HG02678 (cell line): Measurements from ENCODE around the gene ERLEC1.
A peak's percentile ranks its signal among the peaks of the same experiment; 100 is the strongest.
"Not testable (repeated sequence)": the region's sequence is repeated elsewhere in the genome, so short reads cannot be mapped to it uniquely, and the experiment has no call there.

ENCODE experiments used
- ATAC-seq: cut with Tn5 transposase; IDR thresholded peaks from one replicate; pipeline ENCODE4 v1.9.1; 2021; ENCODE audit warnings: mild to moderate bottlenecking, moderate library complexity; ENCODE audit not compliant: unreplicated experiment

Gene ERLEC1

DNA sequence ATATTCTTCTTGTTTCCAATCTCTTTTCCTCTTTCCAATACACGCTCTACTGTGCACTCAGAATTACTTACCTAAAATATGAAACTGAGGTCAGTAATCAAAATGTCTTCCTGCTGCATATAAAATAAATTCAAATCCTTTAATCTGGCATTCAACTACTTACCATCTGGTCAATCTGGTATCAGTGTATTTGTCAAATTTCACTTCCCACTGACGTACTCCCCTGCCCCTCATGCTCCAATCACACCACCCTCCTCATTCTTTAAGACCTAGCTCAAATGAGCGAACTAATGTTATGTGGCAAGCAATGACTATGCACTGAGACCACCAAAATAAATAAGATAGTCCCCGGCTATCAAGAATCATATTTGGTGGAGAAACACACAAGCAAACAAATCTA is 6.8 kb upstream of the ERLEC1 start:
- ATAC-seq = no peak

DNA sequence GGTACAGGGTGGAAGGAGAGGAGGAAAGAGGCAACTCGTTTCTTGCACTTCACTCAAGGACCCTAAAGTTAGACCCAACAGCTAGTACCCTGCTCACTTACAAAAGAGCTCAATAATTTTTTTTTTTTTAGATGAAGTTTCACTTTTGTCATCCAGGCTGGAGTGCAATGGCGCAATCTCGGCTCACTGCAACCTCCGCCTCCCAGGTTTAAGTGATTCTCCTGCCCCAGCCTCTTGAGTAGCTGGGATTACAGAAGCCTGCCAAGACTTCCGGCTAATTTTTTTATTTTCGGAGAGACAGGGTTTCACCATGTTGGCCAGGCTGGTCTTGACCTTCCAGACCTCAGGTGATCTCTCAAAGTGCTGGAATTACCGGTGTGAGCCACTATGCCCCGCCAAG is 4.2 kb upstream of the ERLEC1 start:
- ATAC-seq = no peak

DNA sequence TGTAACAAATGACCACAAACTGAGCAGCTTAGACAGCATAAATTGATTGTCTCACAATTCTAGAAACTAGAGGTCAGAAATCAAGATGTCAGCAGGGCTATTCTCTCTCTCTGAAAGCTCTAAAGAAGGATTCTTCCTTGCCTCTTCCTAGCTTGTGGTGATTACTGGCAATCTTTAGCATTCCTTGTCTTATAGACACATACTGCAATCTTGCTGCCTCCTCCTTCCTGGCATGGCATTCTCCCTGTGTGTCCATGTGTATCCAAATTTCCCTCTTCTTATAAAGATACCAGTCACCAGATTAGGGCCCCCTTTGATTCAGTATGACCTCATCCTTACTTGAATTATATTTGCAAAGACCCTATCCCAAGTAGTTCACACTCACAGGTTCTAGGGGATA is 2.4 kb upstream of the ERLEC1 start:
- ATAC-seq = no peak

GRCh38 chr2:53785366-53785765 is 1.5 kb upstream of the ERLEC1 start:
- ATAC-seq = no peak

DNA sequence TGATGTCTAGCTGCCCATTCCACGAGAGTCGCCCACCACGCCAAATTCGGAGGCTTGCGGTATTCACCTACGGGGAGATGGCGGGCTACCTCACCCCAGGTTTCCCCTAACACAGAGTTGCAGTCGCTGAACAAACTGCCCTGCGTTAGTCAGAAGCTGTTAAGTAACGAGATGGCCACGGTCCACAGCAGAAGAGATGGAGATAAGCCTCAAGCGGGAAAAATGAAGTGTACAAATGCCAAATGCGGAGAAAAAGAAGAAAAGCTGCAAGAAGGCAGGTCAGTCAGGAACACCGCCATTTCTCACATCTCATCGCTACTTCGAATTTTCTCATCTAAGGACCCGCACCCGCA is 516 bp upstream of the ERLEC1 start:
- peak; percentile 8 for ATAC-seq

- ATAC-seq = no peak
Observed at GRCh38 chr2:53787614-53788289, 908 bp downstream of the ERLEC1 start.

GRCh38 chr2:53793261-53793660 is 6.4 kb downstream of the ERLEC1 start:
- ATAC-seq = no peak

DNA sequence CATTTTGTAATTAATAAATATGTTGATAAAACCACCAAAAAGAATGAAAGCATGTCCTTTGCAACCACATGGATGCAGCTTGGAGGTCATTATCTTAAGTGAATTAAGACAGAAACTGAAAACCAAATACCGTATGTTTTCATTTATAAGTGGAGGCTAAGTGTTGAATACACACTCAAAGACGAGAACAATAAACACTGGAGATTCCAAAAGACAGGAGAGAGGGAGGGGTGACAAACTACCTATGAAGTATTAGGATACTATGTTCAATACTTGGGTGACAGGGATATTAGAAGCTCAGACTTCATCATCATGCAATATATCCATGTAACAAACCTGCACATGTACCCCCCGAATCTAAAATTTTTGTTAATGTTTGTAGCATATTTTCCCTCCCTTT is 7.0 kb downstream of the ERLEC1 start:
- no peak for ATAC-seq

DNA sequence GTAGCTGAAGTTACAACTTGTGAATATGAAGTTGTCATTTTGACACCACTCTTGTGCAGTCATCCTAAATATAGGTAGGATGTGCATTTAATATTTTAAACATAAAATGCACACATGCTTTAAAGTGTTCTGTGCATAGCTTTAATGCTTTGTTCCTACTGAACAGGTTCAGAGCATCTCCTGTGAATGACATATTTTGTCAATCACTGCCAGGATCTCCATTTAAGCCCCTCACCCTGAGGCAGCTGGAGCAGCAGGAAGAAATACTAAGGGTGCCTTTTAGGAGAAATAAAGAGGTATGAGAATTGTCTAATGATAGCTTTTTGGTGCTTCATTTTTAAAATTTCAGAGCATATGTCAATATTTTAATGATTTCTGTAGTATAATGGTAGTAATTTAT is 14.7 kb downstream of the ERLEC1 start:
- no peak for ATAC-seq

DNA sequence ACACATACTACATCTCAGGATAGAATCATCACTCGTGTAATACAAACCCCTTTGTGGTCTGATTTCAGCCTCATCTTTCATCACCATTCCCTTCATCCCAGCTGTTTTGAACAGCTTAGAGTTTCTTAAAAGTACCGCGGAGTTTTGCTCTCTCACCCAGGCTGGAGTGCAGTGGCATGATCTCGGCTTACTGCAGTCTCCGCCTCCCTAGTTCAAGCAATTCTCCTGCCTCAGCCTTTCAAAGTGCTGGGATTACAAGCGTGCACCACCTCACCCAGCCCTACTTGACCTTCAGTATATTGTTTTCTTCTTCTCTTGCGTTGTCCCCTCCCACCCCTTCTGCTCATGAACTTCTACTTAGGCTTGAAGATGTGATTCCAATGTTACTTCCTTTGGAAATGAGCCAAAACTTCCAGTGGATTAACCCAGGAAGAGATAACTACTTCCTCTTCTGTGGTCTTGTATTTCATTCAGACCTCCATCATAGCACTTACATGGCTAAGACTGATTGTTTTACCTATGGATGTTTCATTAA is 15.8 kb downstream of the ERLEC1 start:
- ATAC-seq = no peak

GRCh38 chr2:53811601-53812000 is 24.8 kb downstream of the ERLEC1 start:
- ATAC-seq = no peak

DNA sequence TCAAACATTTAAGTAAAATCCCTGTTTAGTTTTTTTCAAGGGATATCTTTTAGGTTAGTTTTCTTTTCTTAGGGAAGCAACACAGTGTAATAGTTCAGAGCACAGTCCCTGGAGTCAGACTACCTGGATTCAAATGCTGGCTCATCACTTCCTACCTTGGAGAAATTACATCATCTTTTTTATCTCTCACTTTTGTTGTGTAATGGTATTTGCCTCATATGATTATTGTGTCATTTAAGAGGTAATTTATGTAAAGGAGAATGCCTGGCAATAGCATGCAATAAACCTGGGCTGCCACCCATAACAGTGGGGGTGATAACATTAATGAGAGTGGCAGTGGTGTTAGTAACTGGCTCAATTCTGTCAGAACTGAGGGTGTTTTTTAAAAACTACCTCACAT is 26.3 kb downstream of the ERLEC1 start:
- ATAC-seq = no peak

DNA sequence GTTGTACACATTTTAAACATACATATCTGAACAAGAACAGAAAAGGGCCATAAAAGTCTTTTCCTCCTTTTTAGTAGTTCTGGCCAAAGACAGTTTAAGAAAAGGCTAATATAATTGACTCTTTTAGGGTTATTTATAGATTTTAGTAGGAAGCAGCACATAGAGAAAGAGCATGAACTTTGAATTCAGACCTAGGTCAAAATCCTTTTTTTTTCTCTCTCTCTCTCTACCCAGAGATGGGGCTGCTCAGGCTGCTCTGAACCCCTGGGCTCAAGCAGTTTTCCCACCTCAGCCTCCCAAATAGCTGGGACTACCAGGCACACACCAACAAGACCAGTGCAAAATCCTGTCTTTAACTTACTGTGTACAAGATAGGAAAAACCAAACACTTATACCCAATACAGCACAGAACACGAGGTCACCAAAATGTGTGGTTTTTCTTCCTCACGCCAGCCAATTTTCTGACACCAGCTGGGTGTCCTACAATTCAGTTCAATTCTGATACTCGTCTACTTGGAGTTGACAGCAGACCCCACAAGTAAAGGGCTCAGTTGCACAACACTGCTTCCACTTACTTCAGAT is 32.1 kb downstream of the ERLEC1 start:
- no peak for ATAC-seq

- no peak for ATAC-seq
Observed at GRCh38 chr2:53819634-53820033, 32.8 kb downstream of the ERLEC1 start.

DNA sequence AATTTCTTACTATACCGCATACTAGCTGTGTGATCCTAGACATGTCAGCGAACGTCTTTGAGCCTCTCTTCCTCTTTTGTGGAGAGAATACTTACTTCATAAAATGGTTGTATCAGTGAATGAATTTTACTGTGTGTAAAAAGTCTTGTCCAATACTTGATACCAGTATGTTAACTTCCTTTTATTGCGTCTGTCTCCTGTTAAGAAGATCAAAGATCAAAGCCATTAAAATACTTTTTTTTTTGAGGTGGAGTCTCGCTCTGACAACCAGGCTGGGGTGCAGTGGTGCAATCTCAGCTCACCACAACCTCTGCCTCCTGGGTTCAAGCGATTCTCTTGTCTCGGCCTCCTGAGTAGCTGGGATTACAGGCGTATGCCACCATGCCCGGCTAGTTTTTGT is 33.2 kb downstream of the ERLEC1 start:
- ATAC-seq = no peak

GRCh38 chr2:53820711-53821110 is 33.9 kb downstream of the ERLEC1 start:
- ATAC-seq = no peak

DNA sequence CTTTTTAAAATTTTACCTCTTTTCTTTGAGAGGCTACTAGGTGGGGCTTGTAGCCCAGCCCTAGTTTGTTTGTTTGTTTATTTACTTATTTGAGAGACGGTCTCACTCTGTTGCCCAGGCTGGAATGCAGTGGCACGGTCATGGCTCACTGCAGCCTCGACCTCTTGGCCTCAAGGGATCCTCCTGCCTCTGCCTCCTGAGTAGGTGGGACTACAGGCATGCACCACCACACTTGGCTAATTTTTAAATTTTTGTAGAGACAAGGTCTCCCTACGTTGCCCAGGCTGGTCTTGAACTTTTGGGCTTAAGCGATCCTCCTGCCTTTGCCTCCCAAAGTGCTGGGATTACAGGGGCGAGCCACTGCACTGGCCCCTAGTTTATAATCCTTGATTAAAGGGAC is 35.0 kb downstream of the ERLEC1 start:
- no peak for ATAC-seq

GRCh38 chr2:53823639-53824038 is 36.8 kb downstream of the ERLEC1 start:
- not testable (repeated sequence) for ATAC-seq

DNA sequence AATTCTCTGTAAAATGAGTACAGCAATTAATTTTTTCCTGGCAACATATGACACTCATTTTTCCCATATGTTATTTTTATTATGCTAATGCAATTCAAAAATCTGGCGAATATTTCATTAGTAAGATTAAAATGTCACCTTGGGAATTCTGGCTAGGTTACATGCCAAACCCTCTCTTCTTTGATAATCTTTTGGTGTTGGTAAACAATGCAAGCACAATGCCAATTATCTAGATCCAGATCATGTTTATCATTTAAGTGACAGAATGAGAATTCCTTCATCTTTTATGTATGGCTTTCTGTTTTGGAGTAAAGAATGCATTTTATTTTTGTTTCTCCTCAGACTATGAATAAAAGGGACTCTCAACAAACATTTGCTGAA is 39.2 kb downstream of the ERLEC1 start:
- ATAC-seq = no peak

DNA sequence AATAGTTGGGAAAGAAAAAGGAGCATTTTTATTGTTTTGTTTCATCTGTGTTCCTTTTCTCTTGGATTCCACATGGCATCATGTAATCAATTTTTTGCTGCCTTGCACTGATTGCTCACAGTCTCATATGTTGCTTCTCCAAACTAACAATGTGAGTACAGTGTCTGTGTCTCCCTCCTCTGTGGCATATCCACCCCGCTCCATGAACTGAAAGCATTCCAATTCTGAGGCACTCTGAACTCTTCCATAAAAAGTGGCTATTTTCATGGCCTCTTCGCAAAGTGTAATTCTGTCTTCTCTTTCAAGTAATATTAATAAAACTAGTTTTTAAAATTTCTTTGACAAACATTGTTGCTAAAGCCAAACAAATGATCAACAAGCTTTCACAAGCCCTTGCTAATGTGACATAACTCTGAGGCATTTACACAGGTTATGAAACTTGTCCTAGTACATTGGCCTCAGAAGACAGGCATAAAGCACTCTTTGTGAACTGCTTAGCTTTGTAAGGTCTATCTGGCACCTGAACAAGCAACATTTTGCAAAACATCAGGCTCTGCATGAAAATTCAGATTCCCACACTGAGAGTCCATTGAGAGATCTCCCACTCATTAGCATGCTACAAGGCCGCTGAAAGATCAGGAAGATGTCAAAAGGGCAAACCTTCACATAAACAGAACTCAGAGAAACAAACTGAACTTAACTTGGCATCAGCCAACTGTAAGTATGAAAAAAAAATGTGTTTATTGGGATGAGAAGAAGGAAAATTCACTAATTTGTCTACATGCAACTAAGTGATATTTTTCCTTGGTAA is 39.9 kb downstream of the ERLEC1 start:
- ATAC-seq = no peak

DNA sequence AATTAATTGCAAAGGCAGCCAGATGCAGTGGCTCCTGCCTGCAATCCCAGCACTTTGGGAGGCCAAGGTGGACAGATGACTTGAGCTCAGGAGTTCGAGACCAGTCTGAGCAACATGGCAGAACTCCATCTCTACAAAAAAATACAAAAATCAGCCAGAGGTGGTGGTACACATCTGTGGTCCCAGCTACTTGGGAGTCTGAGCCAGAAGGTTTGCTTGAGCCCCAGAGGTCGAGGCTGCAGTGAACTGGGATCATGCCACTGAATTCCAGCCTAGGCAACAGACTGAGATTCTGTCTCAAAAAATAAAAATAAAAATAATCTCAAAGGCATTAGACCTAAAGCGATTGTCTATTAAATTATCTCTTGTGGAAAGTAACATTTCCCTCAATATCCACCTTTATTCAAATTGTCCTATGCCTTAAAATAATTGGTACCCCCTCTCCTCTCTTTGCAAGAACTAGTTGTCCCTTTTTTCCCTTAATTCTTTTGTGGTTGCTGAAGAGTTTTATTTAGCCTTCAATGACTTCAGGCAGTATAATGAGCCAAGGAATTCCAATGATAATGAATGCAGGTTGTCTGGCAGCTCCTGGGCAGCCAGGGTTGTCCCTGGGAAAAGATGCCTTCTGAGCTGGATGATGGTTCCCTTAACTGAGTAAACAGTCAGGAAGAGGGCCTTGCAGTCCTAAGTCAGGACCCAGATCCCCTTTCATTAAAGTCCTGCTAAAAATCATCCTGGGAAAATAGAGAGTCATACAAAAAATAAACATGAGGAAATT is 40.7 kb downstream of the ERLEC1 start:
- ATAC-seq = no peak
